ENCODE measurements around the gene ATP11A. TPM values are rescaled to one million over a fixed set of nuclear protein-coding genes. Genes with fewer than 3 reads are reported as not detected.

The ATP11A gene
- total and polyA plus RNA-seq, 2 experiments from 2014 or later: 12.3 to 52.6 TPM

GRCh38 chr13:112773601-112774447 lies 84.0 kb downstream of the ATP11A start:
- Mint-ChIP-seq H3K27ac (no peak overlapping the region; the same call in 1 of the 2 replicates), H3K4me1 (peaks cover 53% of the 10 kb centered on the region), H3K36me3 (ENCODE audit: low read depth) (peaks cover 9% of the 10 kb centered on the region), H3K9me3 (no peaks in the 10 kb centered on the region), H3K27me3 (ENCODE audit: insufficient read depth, low read depth, poor library complexity) (peaks cover 8% of the 10 kb centered on the region), H3K4me3 (no peak overlapping the region; the same call in 2 of the 3 replicates)
- ATAC-seq (no peak), DNase-seq (ENCODE audit: low spot score) (no peak)
- Histone ChIP-seq H3F3A (replicated peaks; ENCODE audit: low read depth) (no peaks in the 10 kb centered on the region), H3K4me2 (no peak overlapping the region), H3K4me3 (no peak overlapping the region), H3K9me2 (ENCODE audit: insufficient read depth) (no peaks in the 10 kb centered on the region), H3K4me1 (ENCODE audit: insufficient read depth) (peaks cover 13% of the 10 kb centered on the region; the same call in 1 of the 2 replicates), H2AFZ (no peak overlapping the region), H3K27ac (ENCODE audit: low read depth) (no peak overlapping the region), H3K27me3 (ENCODE audit: insufficient read depth) (no peaks in the 10 kb centered on the region), H4K20me1 (replicated peaks; ENCODE audit: insufficient read depth) (peaks cover 18% of the 10 kb centered on the region; the same call in 1 of the 2 replicates), H3K79me2 (replicated peaks; ENCODE audit: insufficient read depth) (peaks cover 75% of the 10 kb centered on the region), H3K36me3 (ENCODE audit: insufficient read depth) (no peaks in the 10 kb centered on the region)
- no peak for TF ChIP-seq NANOG (IDR thresholded peaks at IDR 0.05; ENCODE audit: borderline replicate concordance)
- TF ChIP-seq STAT1 (IDR thresholded peaks at IDR 0.05; ENCODE audit: unreplicated experiment): no peak
- no peak for TF ChIP-seq JUNB (IDR thresholded peaks at IDR 0.05; ENCODE audit: unreplicated experiment)
- TF ChIP-seq, protein P1, sequence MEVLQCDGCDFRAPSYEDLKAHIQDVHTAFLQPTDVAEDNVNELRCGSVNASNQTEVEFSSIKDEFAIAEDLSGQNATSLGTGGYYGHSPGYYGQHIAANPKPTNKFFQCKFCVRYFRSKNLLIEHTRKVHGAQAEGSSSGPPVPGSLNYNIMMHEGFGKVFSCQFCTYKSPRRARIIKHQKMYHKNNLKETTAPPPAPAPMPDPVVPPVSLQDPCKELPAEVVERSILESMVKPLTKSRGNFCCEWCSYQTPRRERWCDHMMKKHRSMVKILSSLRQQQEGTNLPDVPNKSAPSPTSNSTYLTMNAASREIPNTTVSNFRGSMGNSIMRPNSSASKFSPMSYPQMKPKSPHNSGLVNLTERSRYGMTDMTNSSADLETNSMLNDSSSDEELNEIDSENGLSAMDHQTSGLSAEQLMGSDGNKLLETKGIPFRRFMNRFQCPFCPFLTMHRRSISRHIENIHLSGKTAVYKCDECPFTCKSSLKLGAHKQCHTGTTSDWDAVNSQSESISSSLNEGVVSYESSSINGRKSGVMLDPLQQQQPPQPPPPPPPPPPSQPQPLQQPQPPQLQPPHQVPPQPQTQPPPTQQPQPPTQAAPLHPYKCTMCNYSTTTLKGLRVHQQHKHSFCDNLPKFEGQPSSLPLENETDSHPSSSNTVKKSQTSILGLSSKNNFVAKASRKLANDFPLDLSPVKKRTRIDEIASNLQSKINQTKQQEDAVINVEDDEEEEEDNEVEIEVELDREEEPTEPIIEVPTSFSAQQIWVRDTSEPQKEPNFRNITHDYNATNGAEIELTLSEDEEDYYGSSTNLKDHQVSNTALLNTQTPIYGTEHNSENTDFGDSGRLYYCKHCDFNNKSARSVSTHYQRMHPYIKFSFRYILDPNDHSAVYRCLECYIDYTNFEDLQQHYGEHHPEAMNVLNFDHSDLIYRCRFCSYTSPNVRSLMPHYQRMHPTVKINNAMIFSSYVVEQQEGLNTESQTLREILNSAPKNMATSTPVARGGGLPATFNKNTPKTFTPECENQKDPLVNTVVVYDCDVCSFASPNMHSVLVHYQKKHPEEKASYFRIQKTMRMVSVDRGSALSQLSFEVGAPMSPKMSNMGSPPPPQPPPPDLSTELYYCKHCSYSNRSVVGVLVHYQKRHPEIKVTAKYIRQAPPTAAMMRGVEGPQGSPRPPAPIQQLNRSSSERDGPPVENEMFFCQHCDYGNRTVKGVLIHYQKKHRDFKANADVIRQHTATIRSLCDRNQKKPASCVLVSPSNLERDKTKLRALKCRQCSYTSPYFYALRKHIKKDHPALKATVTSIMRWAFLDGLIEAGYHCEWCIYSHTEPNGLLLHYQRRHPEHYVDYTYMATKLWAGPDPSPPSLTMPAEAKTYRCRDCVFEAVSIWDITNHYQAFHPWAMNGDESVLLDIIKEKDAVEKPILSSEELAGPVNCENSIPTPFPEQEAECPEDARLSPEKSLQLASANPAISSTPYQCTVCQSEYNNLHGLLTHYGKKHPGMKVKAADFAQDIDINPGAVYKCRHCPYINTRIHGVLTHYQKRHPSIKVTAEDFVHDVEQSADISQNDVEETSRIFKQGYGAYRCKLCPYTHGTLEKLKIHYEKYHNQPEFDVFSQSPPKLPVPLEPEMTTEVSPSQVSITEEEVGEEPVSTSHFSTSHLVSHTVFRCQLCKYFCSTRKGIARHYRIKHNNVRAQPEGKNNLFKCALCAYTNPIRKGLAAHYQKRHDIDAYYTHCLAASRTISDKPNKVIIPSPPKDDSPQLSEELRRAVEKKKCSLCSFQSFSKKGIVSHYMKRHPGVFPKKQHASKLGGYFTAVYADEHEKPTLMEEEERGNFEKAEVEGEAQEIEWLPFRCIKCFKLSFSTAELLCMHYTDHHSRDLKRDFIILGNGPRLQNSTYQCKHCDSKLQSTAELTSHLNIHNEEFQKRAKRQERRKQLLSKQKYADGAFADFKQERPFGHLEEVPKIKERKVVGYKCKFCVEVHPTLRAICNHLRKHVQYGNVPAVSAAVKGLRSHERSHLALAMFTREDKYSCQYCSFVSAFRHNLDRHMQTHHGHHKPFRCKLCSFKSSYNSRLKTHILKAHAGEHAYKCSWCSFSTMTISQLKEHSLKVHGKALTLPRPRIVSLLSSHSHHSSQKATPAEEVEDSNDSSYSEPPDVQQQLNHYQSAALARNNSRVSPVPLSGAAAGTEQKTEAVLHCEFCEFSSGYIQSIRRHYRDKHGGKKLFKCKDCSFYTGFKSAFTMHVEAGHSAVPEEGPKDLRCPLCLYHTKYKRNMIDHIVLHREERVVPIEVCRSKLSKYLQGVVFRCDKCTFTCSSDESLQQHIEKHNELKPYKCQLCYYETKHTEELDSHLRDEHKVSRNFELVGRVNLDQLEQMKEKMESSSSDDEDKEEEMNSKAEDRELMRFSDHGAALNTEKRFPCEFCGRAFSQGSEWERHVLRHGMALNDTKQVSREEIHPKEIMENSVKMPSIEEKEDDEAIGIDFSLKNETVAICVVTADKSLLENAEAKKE (CRISPR knock-in tag; IDR thresholded peaks at IDR 0.05): no peak
- TF ChIP-seq ZNF331 (CRISPR knock-in tag; IDR thresholded peaks at IDR 0.05; ENCODE audit: low read depth): no peak

Measured in GM23338 (cell line).